ENCODE results near the gene TOR1B. TPM values are rescaled to one million over a fixed set of nuclear protein-coding genes. Genes with fewer than 3 reads are reported as not detected.
"Not testable (repeated sequence)": the region's sequence is repeated elsewhere in the genome, so short reads cannot be mapped to it uniquely, and the experiment has no call there.

Gene TOR1B
- total RNA-seq, 2 experiments from 2014 or later, result 13.3 to 14.9 TPM

- no TSS peak for BruUV-seq (replicated peaks)
- Histone ChIP-seq H3K4me1 (ENCODE audit: insufficient read depth, low read length, poor library complexity, severe bottlenecking) (no peaks in the 10 kb centered on the region), H3K9me2 (ENCODE audit: insufficient read depth, low read length) (no peaks in the 10 kb centered on the region), H3K36me3 (ENCODE audit: insufficient read depth, low read length) (no peaks in the 10 kb centered on the region), H3K4me3 (ENCODE audit: low read depth, low read length, poor library complexity, severe bottlenecking) (no peak overlapping the region), H3K9me3 (ENCODE audit: low read length) (no peaks in the 10 kb centered on the region), H3K4me2 (ENCODE audit: low read length) (no peak overlapping the region), H4K20me1 (ENCODE audit: insufficient read depth, low read length) (no peaks in the 10 kb centered on the region), H3K27ac (ENCODE audit: low read depth, low read length, poor library complexity, severe bottlenecking) (no peak overlapping the region), H3K79me2 (ENCODE audit: insufficient read depth, low read depth, low read length) (no peaks in the 10 kb centered on the region), H2AFZ (ENCODE audit: low read length) (no peak overlapping the region)
- TF ChIP-seq EZH2phosphoT487 (IDR thresholded peaks at IDR 0.05; ENCODE audit: borderline replicate concordance, low read depth, low read length) (no peak), CTCF (conservative IDR thresholded peaks at IDR 0.05; ENCODE audit: low read length) (no peak)
- ChIA-PET CTCF (ENCODE audit: unreplicated experiment) (interaction anchor here (1.0 kb wide), 1 partner anchor 22 kb away, joined by 4 read pairs; no protein-coding TSS in a partner anchor), POLR2A (no interaction called here)
- DNase-seq (ENCODE audit: low spot score), result no peak
- intact Hi-C loops (cut with micrococcal nuclease; ENCODE audit: unreplicated experiment), result no loop called here
Observed at GRCh38 chr9:129759804-129760502, 43.0 kb upstream of the TOR1B start.

GRCh38 chr9:129760784-129761183 lies 42.2 kb upstream of the TOR1B start:
- DNase-seq (ENCODE audit: low spot score); H3K27ac ChIP-seq (ENCODE audit: low read depth, low read length, poor library complexity, severe bottlenecking); CTCF ChIA-PET (ENCODE audit: unreplicated experiment); H4K20me1 ChIP-seq (ENCODE audit: insufficient read depth, low read length); H3K36me3 ChIP-seq (ENCODE audit: insufficient read depth, low read length); POLR2A ChIA-PET; H3K4me1 ChIP-seq (ENCODE audit: insufficient read depth, low read length, poor library complexity, severe bottlenecking); H3K9me2 ChIP-seq (ENCODE audit: insufficient read depth, low read length); intact Hi-C loops (cut with micrococcal nuclease; ENCODE audit: unreplicated experiment); H2AFZ ChIP-seq (ENCODE audit: low read length); H3K4me2 ChIP-seq (ENCODE audit: low read length); BruUV-seq (replicated peaks); H3K9me3 ChIP-seq (ENCODE audit: low read length); H3K79me2 ChIP-seq (ENCODE audit: insufficient read depth, low read depth, low read length); H3K4me3 ChIP-seq (ENCODE audit: low read depth, low read length, poor library complexity, severe bottlenecking): not testable (repeated sequence)

- ChIA-PET POLR2A (interaction anchor here (0.7 kb wide), 1 partner anchor 366 kb away, joined by 4 read pairs; no protein-coding TSS in a partner anchor), CTCF (ENCODE audit: unreplicated experiment) (no interaction called here)
- DNase-seq (ENCODE audit: low spot score), result no peak
- H2AFZ ChIP-seq (ENCODE audit: low read length), result no peak overlapping the region
- intact Hi-C loops (cut with micrococcal nuclease; ENCODE audit: unreplicated experiment), result no loop called here
- H3K4me2 ChIP-seq (ENCODE audit: low read length), result no peak overlapping the region
- H3K4me3 ChIP-seq (ENCODE audit: low read depth, low read length, poor library complexity, severe bottlenecking), result no peak overlapping the region
- no peaks in the 10 kb centered on the region for H3K36me3 ChIP-seq (ENCODE audit: insufficient read depth, low read length)
- no peak overlapping the region for H3K27ac ChIP-seq (ENCODE audit: low read depth, low read length, poor library complexity, severe bottlenecking)
- no peaks in the 10 kb centered on the region for H4K20me1 ChIP-seq (ENCODE audit: insufficient read depth, low read length)
- H3K9me2 ChIP-seq (ENCODE audit: insufficient read depth, low read length), result no peaks in the 10 kb centered on the region
- H3K79me2 ChIP-seq (ENCODE audit: insufficient read depth, low read depth, low read length), result no peaks in the 10 kb centered on the region
- no peaks in the 10 kb centered on the region for H3K9me3 ChIP-seq (ENCODE audit: low read length)
- no TSS peak for BruUV-seq (replicated peaks)
- TF ChIP-seq CTCF (conservative IDR thresholded peaks at IDR 0.05; ENCODE audit: low read length) (no peak), EZH2phosphoT487 (IDR thresholded peaks at IDR 0.05; ENCODE audit: borderline replicate concordance, low read depth, low read length) (no peak)
- H3K4me1 ChIP-seq (ENCODE audit: insufficient read depth, low read length, poor library complexity, severe bottlenecking), result no peaks in the 10 kb centered on the region
Observed at GRCh38 chr9:129761293-129761900, 41.6 kb upstream of the TOR1B start.
